CD14-positive monocyte (primary cell): Measurements from ENCODE around the gene FIS1. TPM values are rescaled to one million over a fixed set of nuclear protein-coding genes. Genes with fewer than 3 reads are reported as not detected.

Experiments
- DNase-seq, 3 donors: peaks; one replicate each; pipeline ENCODE4 v3.0.0-alpha.2; 2011 to 2022
- H2AFZ ChIP-seq: 2 replicates; pipeline ENCODE4 v1.6.0; 2012; ENCODE audit warnings: mild to moderate bottlenecking, low read depth, low read length, inconsistent platforms; ENCODE audit not compliant: insufficient read depth, poor library complexity, severe bottlenecking
- H3K27ac ChIP-seq, 2 donors: 1 replicate in 1 of 2; 2 replicates in 1 of 2; pipeline ENCODE4 v1.5.1; 2012 to 2013; ENCODE audit warnings: low read length in 2 of 2, control low read depth in 1 of 2, inconsistent platforms in 1 of 2, low read depth in 1 of 2, mild to moderate bottlenecking in 1 of 2
- H3K27me3 ChIP-seq, 2 donors: one replicate each; pipeline versions ENCODE4 v1.6.0 to v1.6.1; 2011 to 2013; ENCODE audit warnings: low read length in 2 of 2; ENCODE audit not compliant: control insufficient read depth in 2 of 2, insufficient read depth in 2 of 2
- H3K36me3 ChIP-seq, 2 donors: replicated peaks in 1 of 2; 1 replicate in 1 of 2; 2 replicates in 1 of 2; pipeline versions ENCODE4 v1.5.1 to v1.6.1; 2012 to 2013; ENCODE audit warnings: low read length in 2 of 2, control low read depth in 1 of 2, inconsistent platforms in 1 of 2, mild to moderate bottlenecking in 1 of 2; ENCODE audit not compliant: insufficient read depth in 2 of 2, control insufficient read depth in 1 of 2
- H3K4me1 ChIP-seq, 2 donors: 1 replicate in 1 of 2; 2 replicates in 1 of 2; pipeline versions ENCODE4 v1.5.1 to v1.6.1; 2012 to 2013; ENCODE audit warnings: low read length in 2 of 2, control low read depth in 1 of 2, inconsistent platforms in 1 of 2, mild to moderate bottlenecking in 1 of 2, moderate library complexity in 1 of 2; ENCODE audit not compliant: insufficient read depth in 2 of 2, control insufficient read depth in 1 of 2
- H3K4me2 ChIP-seq: replicated peaks from 2 replicates; pipeline ENCODE3; 2012; ENCODE audit warnings: low read length, moderate library complexity, mild to moderate bottlenecking; ENCODE audit not compliant: poor library complexity, severe bottlenecking; ENCODE audit errors: extremely low read depth
- H3K4me3 ChIP-seq, 3 experiments: fragments of 200-600 bp in 1 of 3; sonication (generic) in 1 of 3; replicated peaks in 1 of 3; 1 replicate in 2 of 3; 2 replicates in 1 of 3; pipeline ENCODE4 v1.5.1; 2011 to 2013; ENCODE audit warnings: low read length in 3 of 3, mild to moderate bottlenecking in 3 of 3, control low read depth in 2 of 3, low read depth in 2 of 3, inconsistent platforms in 1 of 3, moderate library complexity in 1 of 3
- H3K79me2 ChIP-seq: 2 replicates; pipeline ENCODE4 v1.6.0; 2012; ENCODE audit warnings: mild to moderate bottlenecking, control low read depth, inconsistent platforms, low read length, moderate library complexity; ENCODE audit not compliant: insufficient read depth
- H3K9ac ChIP-seq: 2 replicates; pipeline ENCODE4 v1.6.0; 2017; ENCODE audit warnings: low read length, mild to moderate bottlenecking; ENCODE audit not compliant: insufficient read depth, poor library complexity, severe bottlenecking
- H3K9me3 ChIP-seq, 2 donors: replicated peaks in 1 of 2; 1 replicate in 1 of 2; 2 replicates in 1 of 2; pipeline versions ENCODE4 v1.5.1 to v1.6.1; 2012 to 2013; ENCODE audit warnings: low read length in 2 of 2, control low read depth in 1 of 2; ENCODE audit not compliant: control insufficient read depth in 1 of 2, insufficient read depth in 1 of 2
- H4K20me1 ChIP-seq: 2 replicates; pipeline ENCODE4 v1.6.0; 2012; ENCODE audit warnings: mild to moderate bottlenecking, low read length, control low read depth, moderate library complexity; ENCODE audit not compliant: insufficient read depth
- H3K27ac Mint-ChIP-seq, 7 donors: one replicate each; pipeline ENCODE4 v1.8.0; 2020; ENCODE audit warnings: mild to moderate bottlenecking in 7 of 7, mixed read lengths in 7 of 7, moderate library complexity in 6 of 7, inconsistent platforms in 2 of 7
- H3K27me3 Mint-ChIP-seq, 3 donors: one replicate each; pipeline ENCODE4 v1.8.0; 2021 to 2022; ENCODE audit warnings: low read depth in 3 of 3, mild to moderate bottlenecking in 3 of 3, mixed read lengths in 3 of 3, moderate library complexity in 3 of 3, inconsistent platforms in 1 of 3
- H3K36me3 Mint-ChIP-seq, 2 donors: one replicate each; pipeline ENCODE4 v1.8.0; 2020; ENCODE audit warnings: mixed read lengths in 2 of 2, inconsistent platforms in 1 of 2, mild to moderate bottlenecking in 1 of 2
- H3K4me1 Mint-ChIP-seq: one replicate; pipeline ENCODE4 v1.8.0; 2020; ENCODE audit warnings: mild to moderate bottlenecking, mixed read lengths
- H3K4me3 Mint-ChIP-seq, 2 donors: one replicate each; pipeline ENCODE4 v1.8.0; 2020; ENCODE audit warnings: mild to moderate bottlenecking in 2 of 2, mixed read lengths in 2 of 2, moderate library complexity in 1 of 2
- H3K9me3 Mint-ChIP-seq, 7 donors: one replicate each; pipeline ENCODE4 v1.8.0; 2020 to 2022; ENCODE audit warnings: mixed read lengths in 7 of 7, mild to moderate bottlenecking in 6 of 7, moderate library complexity in 6 of 7, inconsistent platforms in 2 of 7
- CTCF ChIP-seq: fragments of 200-600 bp; IDR thresholded peaks from one replicate; pipeline ENCODE4 v1.8.0; 2022; ENCODE audit warnings: antibody characterized with exemption, mild to moderate bottlenecking
- WGBS: methylation state at CpG from one replicate; pipeline ENCODE4 v1.1.5; 2013; ENCODE audit warnings: missing lambda C conversion rate; ENCODE audit not compliant: insufficient coverage; 5-methylcytosine and 5-hydroxymethylcytosine counted together
- intact Hi-C, 2 donors: fragments of 100-400 bp; cut with micrococcal nuclease; formaldehyde crosslinking; loops; one replicate each; pipeline versions ENCODE4 v1.15.0 to v1.15.1; 2023
- polyA plus RNA-seq, 3 donors: library from polyadenylated mRNA; depleted of rRNA in 1 of 3; unstranded in 2 of 3; stranded (reverse) in 1 of 3; fragments of 300-500 nt in 2 of 3; fragments of >200 nt in 1 of 3; fragmentation: Illumina TruSeq in 2 of 3; gene quantifications; 1 replicate in 2 of 3; 2 replicates in 1 of 3; pipeline ENCODE4 v1.2.3, GENCODE V29; 2012 to 2021

Gene FIS1
- polyA plus RNA-seq, 3 donors = 152 to 198 (median 195) TPM

- peaks cover 14 to 31% (median 23%) of the 10 kb centered on the region in 3 donors for H3K27me3 Mint-ChIP-seq
- H3K4me1 ChIP-seq = peaks cover 53 to 62% of the 10 kb centered on the region in 2 donors
- peaks cover 45 to 55% of the 10 kb centered on the region in 2 donors for H3K36me3 Mint-ChIP-seq
- WGBS = under 1% methylated on average over 8 of the region's 12 CpGs
- H3K27me3 ChIP-seq = peaks cover 0 to 27% of the 10 kb centered on the region in 2 donors
- no peak for TF ChIP-seq CTCF
- no peaks in the 10 kb centered on the region for H3K9me3 ChIP-seq
- H3K79me2 ChIP-seq = peaks cover 30% of the 10 kb centered on the region
- peak; percentile 68 to 86 (median 75) for DNase-seq
- peak overlapping the region in 1 of 2 donors; percentile 9 for H3K27ac ChIP-seq
- H3K9me3 Mint-ChIP-seq = peaks cover 0 to 3% (median 0%) of the 10 kb centered on the region in 7 donors
- H3K27ac Mint-ChIP-seq = peak overlapping the region; percentile 60 to 82 (median 75)
- H3K36me3 ChIP-seq = peaks cover 15 to 28% of the 10 kb centered on the region in 2 donors
- intact Hi-C loops = loop anchor here in 1 of 2 donors (10.0 kb wide), 2 partner anchors 96 to 656 kb away; partner anchors contain the start of genes FBXO24 and LRCH4
- H3K9ac ChIP-seq = no peak overlapping the region
- no peak overlapping the region for H2AFZ ChIP-seq
- H3K4me1 Mint-ChIP-seq = peaks cover 57% of the 10 kb centered on the region
- H3K4me3 Mint-ChIP-seq = peak overlapping the region; percentile 65 to 70
- peak overlapping the region; percentile 19 for H3K4me2 ChIP-seq
- H3K4me3 ChIP-seq = peak overlapping the region in 1 of 3 experiments; percentile 14
- H4K20me1 ChIP-seq = peaks cover 88% of the 10 kb centered on the region
Measured at GRCh38 chr7:101241015-101241363, 3.9 kb downstream of the FIS1 start.

GRCh38 chr7:101240226-101241014 is 4.5 kb downstream of the FIS1 start:
- Histone ChIP-seq H2AFZ (no peak overlapping the region), H3K79me2 (peaks cover 25% of the 10 kb centered on the region), H3K4me1 (peaks cover 50 to 59% of the 10 kb centered on the region in 2 donors), H3K27ac (peak overlapping the region in 1 of 2 donors; percentile 9), H3K9me3 (no peaks in the 10 kb centered on the region), H3K9ac (no peak overlapping the region), H3K36me3 (peaks cover 15 to 28% of the 10 kb centered on the region in 2 donors), H3K4me3 (no peak overlapping the region), H3K27me3 (peaks cover 0 to 27% of the 10 kb centered on the region in 2 donors), H3K4me2 (no peak overlapping the region), H4K20me1 (peaks cover 88% of the 10 kb centered on the region)
- Mint-ChIP-seq H3K36me3 (peaks cover 41 to 53% of the 10 kb centered on the region in 2 donors), H3K27me3 (peaks cover 14 to 31% (median 23%) of the 10 kb centered on the region in 3 donors), H3K4me1 (peaks cover 53% of the 10 kb centered on the region), H3K27ac (peak overlapping the region in 5 of 7 donors; percentile 48 to 82 (median 73)), H3K4me3 (peak overlapping the region in 1 of 2 donors; percentile 52), H3K9me3 (peaks cover 0 to 3% (median 0%) of the 10 kb centered on the region in 7 donors)
- intact Hi-C loops = loop anchor here in 1 of 2 donors (10.0 kb wide), 2 partner anchors 96 to 656 kb away; partner anchors contain the start of genes FBXO24 and LRCH4
- 85% methylated on average over 16 of the region's 32 CpGs for WGBS
- no peak for TF ChIP-seq CTCF
- DNase-seq = no peak
